Gastroesophageal sphincter (tissue), 3 donors: ENCODE measurements around the gene UPP1.

ENCODE experiments used
- CTCF ChIP-seq, 4 experiments: fragments of 200-600 bp in 2 of 4; fragments of 450-650 bp in 2 of 4; sonication (generic) in 1 of 4; IDR thresholded peaks; one replicate each; pipeline ENCODE4 v1.5.1; 2017 to 2019; ENCODE audit warnings: antibody characterized with exemption in 4 of 4, mild to moderate bottlenecking in 2 of 4, moderate library complexity in 2 of 4
- EP300 ChIP-seq: sonication (generic); formaldehyde crosslinking; IDR thresholded peaks from one replicate; pipeline ENCODE4 v1.6.1; 2017; ENCODE audit warnings: antibody characterized with exemption, mild to moderate bottlenecking
- POLR2A ChIP-seq, 2 donors: fragments of 450-650 bp; IDR thresholded peaks; one replicate each; pipeline ENCODE4 v1.6.1; 2017; ENCODE audit warnings: antibody characterized with exemption in 2 of 2, mild to moderate bottlenecking in 2 of 2, moderate library complexity in 1 of 2
- POLR2AphosphoS5 ChIP-seq: sonication (generic); formaldehyde crosslinking; IDR thresholded peaks from one replicate; pipeline ENCODE4 v1.6.1; 2017; ENCODE audit warnings: antibody characterized with exemption

GRCh38 chr7:48042636-48043035 lies 46.4 kb upstream of the UPP1 start:
- no peak for TF ChIP-seq CTCF (IDR thresholded peaks at IDR 0.05)
- TF ChIP-seq EP300 = no peak
- TF ChIP-seq POLR2AphosphoS5 = no peak
- TF ChIP-seq POLR2A (IDR thresholded peaks at IDR 0.05) = no peak
